ENCODE measurements around the gene IL1B.
A peak's percentile ranks its signal among the peaks of the same experiment; 100 is the strongest.

IL1B gene

GRCh38 chr2:112811276-112811831, 25.2 kb downstream of the IL1B start:
- FAIRE-seq, result no peak
- no peak for DNase-seq (ENCODE audit: insufficient read length, low spot score)

GRCh38 chr2:112809112-112809511, 27.5 kb downstream of the IL1B start:
- no peak for DNase-seq (ENCODE audit: insufficient read length, low spot score)
- no peak for FAIRE-seq

GRCh38 chr2:112807233-112807807, 29.3 kb downstream of the IL1B start:
- FAIRE-seq, result no peak
- DNase-seq (ENCODE audit: insufficient read length, low spot score), result no peak

GRCh38 chr2:112805542-112805941, 31.0 kb downstream of the IL1B start:
- DNase-seq (ENCODE audit: insufficient read length, low spot score) (no peak), FAIRE-seq (no peak)

- no peak for DNase-seq (ENCODE audit: insufficient read length, low spot score)
- no peak for FAIRE-seq
Measured at GRCh38 chr2:112803691-112804521, 32.7 kb downstream of the IL1B start.

- DNase-seq (ENCODE audit: insufficient read length, low spot score) (no peak), FAIRE-seq (no peak)
Measured at GRCh38 chr2:112800881-112801583, 35.5 kb downstream of the IL1B start.

GRCh38 chr2:112798979-112799975, 37.3 kb downstream of the IL1B start:
- DNase-seq (ENCODE audit: insufficient read length, low spot score) (no peak), FAIRE-seq (no peak)

- DNase-seq (ENCODE audit: insufficient read length, low spot score), result no peak
- FAIRE-seq, result no peak
Measured at GRCh38 chr2:112796486-112796885, 40.1 kb downstream of the IL1B start.

- FAIRE-seq (peak; percentile 51), DNase-seq (ENCODE audit: insufficient read length, low spot score) (no peak)
Measured at GRCh38 chr2:112795774-112796173, 40.8 kb downstream of the IL1B start.

- no peak for FAIRE-seq
- DNase-seq (ENCODE audit: insufficient read length, low spot score), result no peak
Measured at GRCh38 chr2:112794841-112795240, 41.7 kb downstream of the IL1B start.

- FAIRE-seq (peak; percentile 14), DNase-seq (ENCODE audit: insufficient read length, low spot score) (no peak)
Measured at GRCh38 chr2:112794131-112794733, 42.3 kb downstream of the IL1B start.

GRCh38 chr2:112793449-112793978, 43.1 kb downstream of the IL1B start:
- DNase-seq (ENCODE audit: insufficient read length, low spot score) (no peak), FAIRE-seq (no peak)

- DNase-seq (ENCODE audit: insufficient read length, low spot score) (no peak), FAIRE-seq (no peak)
Measured at GRCh38 chr2:112792419-112792818, 44.2 kb downstream of the IL1B start.

GRCh38 chr2:112791693-112792230, 44.8 kb downstream of the IL1B start:
- no peak for DNase-seq (ENCODE audit: insufficient read length, low spot score)
- no peak for FAIRE-seq

- DNase-seq (ENCODE audit: insufficient read length, low spot score), result no peak
- FAIRE-seq, result no peak
Measured at GRCh38 chr2:112791019-112791418, 45.6 kb downstream of the IL1B start.

GRCh38 chr2:112790305-112790704, 46.3 kb downstream of the IL1B start:
- no peak for FAIRE-seq
- no peak for DNase-seq (ENCODE audit: insufficient read length, low spot score)

GRCh38 chr2:112789186-112789585, 47.4 kb downstream of the IL1B start:
- FAIRE-seq (no peak), DNase-seq (ENCODE audit: insufficient read length, low spot score) (no peak)

- no peak for FAIRE-seq
- DNase-seq (ENCODE audit: insufficient read length, low spot score), result no peak
Measured at GRCh38 chr2:112788653-112789052, 47.9 kb downstream of the IL1B start.

- no peak for DNase-seq (ENCODE audit: insufficient read length, low spot score)
- FAIRE-seq, result no peak
Measured at GRCh38 chr2:112787729-112788393, 48.7 kb downstream of the IL1B start.

Measured in GM19239 (cell line).